ENCODE data around the gene CEP152. TPM values are rescaled to one million over a fixed set of nuclear protein-coding genes. Genes with fewer than 3 reads are reported as not detected.

The CEP152 gene
- total and polyA plus RNA-seq, 9 of the 15 experiments (the other 6 are each of a cell fraction or from before 2014, with no cell fraction given) = 9.9 to 43.0 (median 23.6) TPM

- no peaks in the 10 kb centered on the region for H3K27me3 ChIP-seq (ENCODE audit: control insufficient read depth in 2 of 2, insufficient read depth in 2 of 2, low read length in 2 of 2)
- in situ Hi-C loops (cut with MboI) = no loop called here
- BruUV-seq (replicated peaks) = no TSS peak
- intact Hi-C loops (cut with micrococcal nuclease) = no loop called here
- H3K79me2 ChIP-seq (ENCODE audit: control insufficient read depth, insufficient read depth, low read length) = no peaks in the 10 kb centered on the region
- POLR2A ChIA-PET = no interaction called here
- H4K20me1 ChIP-seq (replicated peaks; ENCODE audit: control insufficient read depth, insufficient read depth, low read length) = no peaks in the 10 kb centered on the region
- peaks cover 3% of the 10 kb centered on the region; the same call in 1 of the 2 replicates for H3K9me3 ChIP-seq (replicated peaks; ENCODE audit: control insufficient read depth, insufficient read depth, low read depth, low read length)
- CTCF ChIA-PET (ENCODE audit: low intra/inter-chr PET ratio) = no interaction called here
- H3K4me2 ChIP-seq (ENCODE audit: insufficient read depth, low read length) = no peak overlapping the region
- no peaks in the 10 kb centered on the region for H3K4me1 ChIP-seq (replicated peaks in 1 of 2; ENCODE audit: control insufficient read depth in 2 of 2, insufficient read depth in 2 of 2, low read length in 2 of 2)
- H3K4me3 ChIP-seq = no peak overlapping the region
- no peak overlapping the region for H2AFZ ChIP-seq (ENCODE audit: low read depth, low read length)
- H3K27ac ChIP-seq (ENCODE audit: extremely low read depth, low read depth, low read length) = no peak overlapping the region
- no peak overlapping the region for H3K9ac ChIP-seq (ENCODE audit: insufficient read depth in 1 of 2, low read depth in 2 of 2, low read length in 2 of 2)
- no peak for FAIRE-seq
- no peaks in the 10 kb centered on the region for H3K9me1 ChIP-seq (ENCODE audit: control insufficient read depth, insufficient read depth, low read length)
- ATAC-seq = no peak
- DNase-seq (ENCODE audit: extremely low read depth in 1 of 4, low spot score in 3 of 4) = no peak
- H3K36me3 ChIP-seq (ENCODE audit: control insufficient read depth, insufficient read depth, low read length) = no peaks in the 10 kb centered on the region
- TF ChIP-seq U2AF1 (optimal IDR thresholded peaks at IDR 0.05; ENCODE audit: low read depth, low read length) = no peak
- TF ChIP-seq TRIM24 (IDR thresholded peaks at IDR 0.05) = peak in 1 of 2 experiments; percentile 47; a peak in 1 of 4 replicates
- no peak for TF ChIP-seq SMAD2 (IDR thresholded peaks at IDR 0.05; ENCODE audit: low read depth, low read length)
- no peak for TF ChIP-seq ELK3 (CRISPR knock-in tag; IDR thresholded peaks at IDR 0.05)
- no peak for TF ChIP-seq ZNF311 (CRISPR knock-in tag; IDR thresholded peaks at IDR 0.05)
- no peak for TF ChIP-seq MAFF (IDR thresholded peaks at IDR 0.05; ENCODE audit: low read length)
- TF ChIP-seq ATF3 (IDR thresholded peaks at IDR 0.05) = peak; percentile 47
- no peak for TF ChIP-seq ATF3 (CRISPR knock-in tag; conservative IDR thresholded peaks at IDR 0.05)
- no peak for TF ChIP-seq SFPQ (IDR thresholded peaks at IDR 0.05; ENCODE audit: low read depth, low read length)
- TF ChIP-seq FOXJ2 (tag; IDR thresholded peaks at IDR 0.05) = no peak
- no peak for TF ChIP-seq SIN3A (IDR thresholded peaks at IDR 0.05; ENCODE audit: borderline replicate concordance in 2 of 2, control insufficient read depth in 1 of 2, low read depth in 2 of 2, low read length in 2 of 2)
- TF ChIP-seq ZBTB7A (IDR thresholded peaks at IDR 0.05; ENCODE audit: borderline replicate concordance, control insufficient read depth, low read depth, low read length) = no peak
- no peak for TF ChIP-seq CBX3 (IDR thresholded peaks at IDR 0.05; ENCODE audit: borderline replicate concordance in 1 of 2, low read length in 2 of 2)
- TF ChIP-seq ZNF696 (CRISPR knock-in tag; conservative IDR thresholded peaks at IDR 0.05) = no peak
- TF ChIP-seq MIER1 (IDR thresholded peaks at IDR 0.05; ENCODE audit: low read depth) = no peak
- TF ChIP-seq CEBPG (CRISPR knock-in tag; IDR thresholded peaks at IDR 0.05) = no peak
- 0 out of 4 replicates have a peak, but pooled peaks of 1 of the 2 experiments have one; percentile 20 for TF ChIP-seq CEBPG (tag; conservative IDR thresholded peaks at IDR 0.05 in 1 of 2, IDR thresholded peaks at IDR 0.05 in 1 of 2)
- TF ChIP-seq CHCHD3 (CRISPR knock-in tag; IDR thresholded peaks at IDR 0.05) = no peak
- no peak for TF ChIP-seq NR1H2 (CRISPR knock-in tag; IDR thresholded peaks at IDR 0.05)
- no peak for TF ChIP-seq EP300 (IDR thresholded peaks at IDR 0.05; ENCODE audit: low read length)
These were observed 22.8 kb upstream of the CEP152 start for GRCh38 chr15:48833526-48834239.
